ENCODE data around the gene SV2C. TPM values are rescaled to one million over a fixed set of nuclear protein-coding genes. Genes with fewer than 3 reads are reported as not detected.

The SV2C gene
- total RNA-seq, 1 donor from 2014 or later = 0.32 TPM

- ATAC-seq (no peak), DNase-seq (no peak)
- intact Hi-C loops (cut with DNase I) = no loop called here
- Histone ChIP-seq H3K9me3 (no peaks in the 10 kb centered on the region), H3K27me3 (ENCODE audit: low read depth) (no peaks in the 10 kb centered on the region), H3K4me3 (no peak overlapping the region), H3K27ac (no peak overlapping the region), H3K36me3 (no peaks in the 10 kb centered on the region), H3K4me1 (no peaks in the 10 kb centered on the region)
- TF ChIP-seq CTCF (IDR thresholded peaks at IDR 0.05) = no peak
Measured at GRCh38 chr5:76190356-76190755, 107.2 kb downstream of the SV2C start.

GRCh38 chr5:76192837-76193236, 109.7 kb downstream of the SV2C start:
- no peaks in the 10 kb centered on the region for H3K4me1 ChIP-seq
- intact Hi-C loops (cut with DNase I) = no loop called here
- H3K27me3 ChIP-seq (ENCODE audit: low read depth) = no peaks in the 10 kb centered on the region
- DNase-seq = no peak
- no peaks in the 10 kb centered on the region for H3K9me3 ChIP-seq
- H3K36me3 ChIP-seq = no peaks in the 10 kb centered on the region
- no peak overlapping the region for H3K27ac ChIP-seq
- no peak overlapping the region for H3K4me3 ChIP-seq
- TF ChIP-seq CTCF (IDR thresholded peaks at IDR 0.05) = no peak
- ATAC-seq = no peak

GRCh38 chr5:76193635-76194034, 110.5 kb downstream of the SV2C start:
- no peaks in the 10 kb centered on the region for H3K4me1 ChIP-seq
- intact Hi-C loops (cut with DNase I) = no loop called here
- no peak for DNase-seq
- H3K4me3 ChIP-seq = no peak overlapping the region
- no peaks in the 10 kb centered on the region for H3K36me3 ChIP-seq
- H3K27ac ChIP-seq = no peak overlapping the region
- no peaks in the 10 kb centered on the region for H3K27me3 ChIP-seq (ENCODE audit: low read depth)
- no peaks in the 10 kb centered on the region for H3K9me3 ChIP-seq
- TF ChIP-seq CTCF (IDR thresholded peaks at IDR 0.05) = no peak
- ATAC-seq = no peak

GRCh38 chr5:76194340-76194739, 111.2 kb downstream of the SV2C start:
- Histone ChIP-seq H3K4me1 (peaks cover 3% of the 10 kb centered on the region), H3K4me3 (no peak overlapping the region), H3K27me3 (ENCODE audit: low read depth) (no peaks in the 10 kb centered on the region), H3K27ac (no peak overlapping the region), H3K9me3 (no peaks in the 10 kb centered on the region), H3K36me3 (no peaks in the 10 kb centered on the region)
- no peak for DNase-seq
- TF ChIP-seq CTCF (IDR thresholded peaks at IDR 0.05) = no peak
- no peak for ATAC-seq
- intact Hi-C loops (cut with DNase I) = no loop called here

- Histone ChIP-seq H3K36me3 (no peaks in the 10 kb centered on the region), H3K27ac (no peak overlapping the region), H3K4me3 (no peak overlapping the region), H3K27me3 (ENCODE audit: low read depth) (no peaks in the 10 kb centered on the region), H3K4me1 (peaks cover 6% of the 10 kb centered on the region), H3K9me3 (no peaks in the 10 kb centered on the region)
- intact Hi-C loops (cut with DNase I) = no loop called here
- DNase-seq (no peak), ATAC-seq (no peak)
- no peak for TF ChIP-seq CTCF (IDR thresholded peaks at IDR 0.05)
Measured at GRCh38 chr5:76196457-76196856, 113.3 kb downstream of the SV2C start.
